HFFc6 (cell line): ENCODE results near the gene PATE2. TPM values are rescaled to one million over a fixed set of nuclear protein-coding genes. Genes with fewer than 3 reads are reported as not detected.

ENCODE experiments used
- DNase-seq: peaks from one replicate; pipeline ENCODE4 v3.0.0-alpha.2; 2018
- H3K27ac Mint-ChIP-seq: 2 replicates; pipeline ENCODE4 v1.8.0; 2020; ENCODE audit warnings: mild to moderate bottlenecking, mixed read lengths
- H3K27me3 Mint-ChIP-seq: 2 replicates; pipeline ENCODE4 v1.8.0; 2021; ENCODE audit warnings: mild to moderate bottlenecking, moderate library complexity, mixed read lengths; ENCODE audit not compliant: insufficient read depth
- H3K36me3 Mint-ChIP-seq: 2 replicates; pipeline ENCODE4 v1.8.0; 2021; ENCODE audit warnings: low read depth, mixed read lengths
- H3K4me1 Mint-ChIP-seq: 2 replicates; pipeline ENCODE4 v1.8.0; 2020; ENCODE audit warnings: low read depth, mixed read lengths
- H3K4me3 Mint-ChIP-seq: 2 replicates; pipeline ENCODE4 v1.8.0; 2020; ENCODE audit warnings: mild to moderate bottlenecking, moderate library complexity, mixed read lengths
- H3K9me3 Mint-ChIP-seq: 2 replicates; pipeline ENCODE4 v1.8.0; 2020; ENCODE audit warnings: mild to moderate bottlenecking, mixed read lengths
- total RNA-seq, 6 experiments: library from RNA; stranded (reverse); fragmentation: NEBNext Ultra II Directional; extraction: Animal tissue kit (Norgen Biotek cat#: 25700); gene quantifications; 2 replicates in 1 of 6; 3 replicates in 5 of 6; pipeline ENCODE4 v1.2.3, GENCODE V29; 2021
- TF ChIP-seq, protein P1 (sequence below): fragments of 200-600 bp; sonication (generic); IDR thresholded peaks from 2 replicates; pipeline ENCODE4 v1.5.0; 2021; ENCODE audit warnings: antibody characterized with exemption, mild to moderate bottlenecking

PATE2 gene
- total RNA-seq, 6 experiments from 2014 or later, result 0.11 TPM; not detected in 5

DNA sequence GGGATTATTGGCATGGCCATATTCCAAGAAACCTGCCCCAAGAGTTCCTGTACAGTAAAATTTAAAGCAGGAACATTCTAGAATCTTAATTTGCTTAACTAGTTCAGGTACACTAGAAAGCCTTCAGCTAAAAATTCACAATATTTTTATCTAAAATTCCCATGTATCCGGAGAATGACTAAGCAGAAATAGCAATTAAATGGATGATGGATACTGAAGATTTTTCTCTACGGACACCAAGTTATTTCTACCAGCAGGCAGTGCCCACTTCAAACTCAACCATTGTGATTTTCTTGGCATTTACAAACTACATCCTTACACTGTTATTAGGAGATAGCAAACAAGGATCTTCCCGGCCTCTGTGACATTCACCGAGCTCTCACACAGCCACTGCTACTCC lies 12.2 kb upstream of the PATE2 start:
- Mint-ChIP-seq H3K36me3 (0 out of 2 replicates have a peak, but pooled peaks cover 7% of the 10 kb centered on the region), H3K4me3 (no peak overlapping the region), H3K9me3 (peaks cover 39% of the 10 kb centered on the region), H3K27me3 (peaks cover 3% of the 10 kb centered on the region; the same call in 1 of the 2 replicates), H3K4me1 (no peaks in the 10 kb centered on the region), H3K27ac (no peak overlapping the region)
- no peak for DNase-seq
- TF ChIP-seq, protein P1, sequence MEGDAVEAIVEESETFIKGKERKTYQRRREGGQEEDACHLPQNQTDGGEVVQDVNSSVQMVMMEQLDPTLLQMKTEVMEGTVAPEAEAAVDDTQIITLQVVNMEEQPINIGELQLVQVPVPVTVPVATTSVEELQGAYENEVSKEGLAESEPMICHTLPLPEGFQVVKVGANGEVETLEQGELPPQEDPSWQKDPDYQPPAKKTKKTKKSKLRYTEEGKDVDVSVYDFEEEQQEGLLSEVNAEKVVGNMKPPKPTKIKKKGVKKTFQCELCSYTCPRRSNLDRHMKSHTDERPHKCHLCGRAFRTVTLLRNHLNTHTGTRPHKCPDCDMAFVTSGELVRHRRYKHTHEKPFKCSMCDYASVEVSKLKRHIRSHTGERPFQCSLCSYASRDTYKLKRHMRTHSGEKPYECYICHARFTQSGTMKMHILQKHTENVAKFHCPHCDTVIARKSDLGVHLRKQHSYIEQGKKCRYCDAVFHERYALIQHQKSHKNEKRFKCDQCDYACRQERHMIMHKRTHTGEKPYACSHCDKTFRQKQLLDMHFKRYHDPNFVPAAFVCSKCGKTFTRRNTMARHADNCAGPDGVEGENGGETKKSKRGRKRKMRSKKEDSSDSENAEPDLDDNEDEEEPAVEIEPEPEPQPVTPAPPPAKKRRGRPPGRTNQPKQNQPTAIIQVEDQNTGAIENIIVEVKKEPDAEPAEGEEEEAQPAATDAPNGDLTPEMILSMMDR, result no peak

DNA sequence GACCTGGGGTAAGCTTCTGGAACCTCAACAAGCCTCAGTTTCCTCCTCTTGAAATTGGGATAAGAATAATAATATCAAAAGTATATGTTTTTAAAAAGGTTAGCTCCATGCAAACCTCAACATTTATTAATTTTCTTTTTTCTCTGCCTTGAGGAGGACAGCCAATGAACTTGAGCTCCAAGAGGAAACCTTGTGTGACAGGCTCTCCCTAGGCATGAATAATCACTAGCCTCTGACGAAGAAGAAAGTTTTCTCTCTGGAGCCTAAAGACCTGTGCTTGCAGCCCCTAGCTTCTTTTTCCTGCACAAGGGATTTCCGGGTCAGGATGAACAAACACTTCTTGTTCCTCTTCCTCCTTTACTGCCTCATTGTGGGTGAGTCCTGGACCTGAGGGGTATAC lies 9.2 kb upstream of the PATE2 start, which contains the start of gene PATE3:
TSS of gene PATE3 (plus strand) at position 301 of the 400 bp plus-strand sequence. CDS start at position 326, 25 bp downstream.
- no peak within 1 kb of the TSS for H3K4me3 Mint-ChIP-seq
- no peaks in the 10 kb centered on the region for H3K4me1 Mint-ChIP-seq
- no peaks in the 10 kb centered on the region for H3K36me3 Mint-ChIP-seq
- TF ChIP-seq, protein P1, result no peak
- peaks cover 16% of the 10 kb centered on the region for H3K9me3 Mint-ChIP-seq
- H3K27ac Mint-ChIP-seq, result no peak within 1 kb of the TSS
- no peak for DNase-seq
- peaks cover 3% of the 10 kb centered on the region; the same call in 1 of the 2 replicates for H3K27me3 Mint-ChIP-seq

DNA sequence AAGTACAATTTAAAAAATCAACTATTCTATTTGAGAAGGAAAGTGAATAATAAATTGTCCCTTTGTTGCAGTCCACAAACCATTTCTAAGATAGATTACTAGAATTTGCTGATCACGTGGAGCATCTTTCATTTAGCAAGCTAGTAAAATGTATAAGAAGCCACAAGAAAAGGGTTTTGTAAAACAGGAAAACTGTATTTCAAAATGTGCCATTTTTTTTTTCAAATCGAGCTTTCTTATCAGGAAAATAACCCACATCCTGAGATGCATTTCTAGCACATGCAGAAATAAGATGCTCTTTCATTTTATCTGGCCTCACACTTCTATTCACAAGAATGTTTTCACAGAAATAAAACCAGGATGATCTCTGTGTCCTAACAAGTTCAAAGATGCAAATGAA lies 6.0 kb upstream of the PATE2 start:
- Mint-ChIP-seq H3K27me3 (peaks cover 3% of the 10 kb centered on the region; the same call in 1 of the 2 replicates), H3K4me3 (no peak overlapping the region), H3K36me3 (no peaks in the 10 kb centered on the region), H3K4me1 (no peaks in the 10 kb centered on the region), H3K9me3 (peaks cover 10% of the 10 kb centered on the region), H3K27ac (no peak overlapping the region)
- TF ChIP-seq, protein P1, result no peak
- no peak for DNase-seq

DNA sequence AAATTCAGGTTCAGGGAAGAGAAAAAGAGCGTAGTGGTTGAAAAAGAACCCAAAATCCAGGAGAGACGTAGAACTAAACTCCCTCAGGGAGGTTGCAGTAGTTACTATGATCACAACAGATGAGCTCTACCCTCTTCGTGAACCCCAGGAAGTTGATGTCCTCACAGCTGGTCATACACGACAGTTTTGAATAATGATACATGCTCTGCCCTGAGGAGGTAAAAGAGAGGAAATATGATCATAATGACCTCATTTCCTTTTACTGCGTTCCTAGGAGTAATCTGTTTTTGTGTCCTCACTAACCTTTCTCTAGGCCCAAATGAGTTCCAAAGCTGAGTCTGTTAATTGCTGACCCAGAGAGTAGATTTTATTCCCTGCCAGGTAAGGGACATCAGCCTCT lies 1.3 kb downstream of the PATE2 start:
- Mint-ChIP-seq H3K36me3 (no peaks in the 10 kb centered on the region), H3K4me1 (peaks cover 25% of the 10 kb centered on the region; the same call in 1 of the 2 replicates), H3K4me3 (no peak overlapping the region), H3K27ac (no peak overlapping the region), H3K27me3 (peaks cover 1% of the 10 kb centered on the region; the same call in 1 of the 2 replicates), H3K9me3 (peaks cover 9% of the 10 kb centered on the region)
- TF ChIP-seq, protein P1, result no peak
- DNase-seq, result peak; percentile 14

DNA sequence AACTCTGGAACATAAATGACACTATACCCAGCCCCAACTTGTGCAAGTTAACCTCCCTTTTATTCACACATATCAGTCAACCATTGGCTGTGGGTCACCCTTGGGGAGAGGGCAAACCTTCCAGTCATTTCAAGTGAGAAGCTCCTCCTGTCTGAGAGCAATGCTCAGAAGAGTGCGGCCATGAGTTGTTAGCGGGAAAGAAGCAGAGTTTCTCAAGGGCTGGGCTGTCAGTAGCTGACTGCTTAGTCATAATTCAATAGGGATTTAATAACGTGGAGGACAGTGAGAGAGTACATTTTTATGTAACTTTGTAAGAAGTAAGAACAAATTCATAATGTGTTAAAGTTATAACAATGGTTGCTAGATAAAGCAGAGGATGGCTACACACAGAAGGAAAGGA lies 5.1 kb downstream of the PATE2 start:
- peak overlapping the region; percentile 17; the same call in 1 of the 2 replicates for H3K27ac Mint-ChIP-seq
- H3K36me3 Mint-ChIP-seq, result no peaks in the 10 kb centered on the region
- peaks cover 4% of the 10 kb centered on the region; the same call in 1 of the 2 replicates for H3K9me3 Mint-ChIP-seq
- H3K4me3 Mint-ChIP-seq, result no peak overlapping the region
- peaks cover 28% of the 10 kb centered on the region; the same call in 1 of the 2 replicates for H3K4me1 Mint-ChIP-seq
- peaks cover 8% of the 10 kb centered on the region; the same call in 1 of the 2 replicates for H3K27me3 Mint-ChIP-seq
- DNase-seq, result peak; percentile 17
- TF ChIP-seq, protein P1, result no peak
